ENCODE results near the gene GNAQ.

Gene GNAQ

GRCh38 chr9:78033870-78034269, 2.3 kb upstream of the GNAQ start:
- H3K4me3 ChIP-seq (ENCODE audit: low read depth, low read length) = no peak overlapping the region
- ChIA-PET POLR2A (no interaction called here), CTCF (interaction anchor here (0.9 to 4.9 kb wide), 10 partner anchors 16 to 591 kb away, joined by 3 to 146 read pairs (median 6); no protein-coding TSS in a partner anchor)
- no peak for TF ChIP-seq CTCF (IDR thresholded peaks at IDR 0.05; ENCODE audit: insufficient read depth, low read length, missing control alignments)
- DNase-seq (ENCODE audit: low read depth, low spot score) = no peak

- H3K4me3 ChIP-seq (ENCODE audit: low read depth, low read length) = peak overlapping the region; percentile 85
- CTCF ChIA-PET = interaction anchor here (0.6 to 4.9 kb wide), 8 partner anchors 56 to 1323 kb away, joined by 3 to 146 read pairs (median 3); partner anchors contain the start of gene GNA14
- no peak for TF ChIP-seq CTCF (IDR thresholded peaks at IDR 0.05; ENCODE audit: insufficient read depth, low read length, missing control alignments)
- no peak for DNase-seq (ENCODE audit: low read depth, low spot score)
- POLR2A ChIA-PET = interaction anchor here (0.9 kb wide), 1 partner anchor 56 kb away, joined by 4 read pairs; no protein-coding TSS in a partner anchor
Observed at GRCh38 chr9:78032730-78033457, 1.3 kb upstream of the GNAQ start.

- CTCF ChIA-PET = interaction anchor here (0.6 to 1.2 kb wide), 6 partner anchors 55 to 1323 kb away, joined by 3 to 5 read pairs (median 3); partner anchors contain the start of gene GNA14
- POLR2A ChIA-PET = interaction anchor here (0.9 kb wide), 1 partner anchor 55 kb away, joined by 4 read pairs; no protein-coding TSS in a partner anchor
- DNase-seq (ENCODE audit: low read depth, low spot score) = peak; percentile 73
- no peak for TF ChIP-seq CTCF (IDR thresholded peaks at IDR 0.05; ENCODE audit: insufficient read depth, low read length, missing control alignments)
- H3K4me3 ChIP-seq (ENCODE audit: low read depth, low read length) = peak overlapping the region; percentile 85
Observed at GRCh38 chr9:78031893-78032729, 500 bp upstream of the GNAQ start.

- no peak for DNase-seq (ENCODE audit: low read depth, low spot score)
- CTCF ChIA-PET = interaction anchor here (0.9 to 1.2 kb wide), 2 partner anchors 49 to 54 kb away, joined by 3 to 5 read pairs; no protein-coding TSS in a partner anchor
Observed at GRCh38 chr9:78030553-78031443, 813 bp downstream of the GNAQ start.

GRCh38 chr9:78030296-78030552, 1.4 kb downstream of the GNAQ start:
- DNase-seq (ENCODE audit: low read depth, low spot score) = no peak
- POLR2A ChIA-PET = no interaction called here
- CTCF ChIA-PET = interaction anchor here (1.7 kb wide), 1 partner anchor 53 kb away, joined by 9 read pairs; no protein-coding TSS in a partner anchor
- TF ChIP-seq CTCF (IDR thresholded peaks at IDR 0.05; ENCODE audit: insufficient read depth, low read length, missing control alignments) = no peak
- peak overlapping the region; percentile 85 for H3K4me3 ChIP-seq (ENCODE audit: low read depth, low read length)

More at GRCh38 chr9:78030553-78031443, 813 bp downstream of the GNAQ start:
- H3K4me3 ChIP-seq (ENCODE audit: low read depth, low read length) = peak overlapping the region; percentile 85
- no peak for TF ChIP-seq CTCF (IDR thresholded peaks at IDR 0.05; ENCODE audit: insufficient read depth, low read length, missing control alignments)
- POLR2A ChIA-PET = interaction anchor here (0.7 kb wide), 1 partner anchor 53 kb away, joined by 4 read pairs; no protein-coding TSS in a partner anchor

Measured in AG04449 (cell line).